ENCODE results near the gene KCNJ6. TPM values are rescaled to one million over a fixed set of nuclear protein-coding genes. Genes with fewer than 3 reads are reported as not detected.

Gene KCNJ6
- total and polyA plus RNA-seq, 4 donors, result 0.16 TPM; not detected in 3

GRCh38 chr21:37561941-37562919, 354.0 kb downstream of the KCNJ6 start:
- H3K4me1 ChIP-seq (ENCODE audit: control insufficient read depth in 1 of 2, insufficient read depth in 2 of 2, low read length in 2 of 2), result no peaks in the 10 kb centered on the region
- no peak overlapping the region for H3K4me3 ChIP-seq (ENCODE audit: low read length in 2 of 2)
- H3K27ac ChIP-seq (ENCODE audit: low read depth in 1 of 2, low read length in 2 of 2), result no peak overlapping the region
- 94 to 97% methylated on average over 11 of the region's 11 CpGs for WGBS, 2 donors
- H3K9me3 ChIP-seq (ENCODE audit: control insufficient read depth, low read length), result no peaks in the 10 kb centered on the region
- no peak for ATAC-seq (ENCODE audit: low FRiP score)
- DNase-seq, result no peak
- intact Hi-C loops (cut with DNase I), result loop anchor here (5.0 to 10.0 kb wide), 3 partner anchors 187 to 297 kb away; partner anchors contain the start of genes VPS26C (in 2 of the 2) and DYRK1A (in 1 of the 2)
- H3K27me3 ChIP-seq (ENCODE audit: control insufficient read depth in 1 of 2, insufficient read depth in 2 of 2, low read length in 1 of 2), result no peaks in the 10 kb centered on the region
- no peaks in the 10 kb centered on the region for H3K36me3 ChIP-seq (ENCODE audit: control insufficient read depth in 1 of 2, insufficient read depth in 2 of 2, low read length in 1 of 2)

GRCh38 chr21:37561506-37561905, 354.8 kb downstream of the KCNJ6 start:
- WGBS, 2 donors, result 90 to 99% methylated on average over 7 of the region's 7 CpGs
- ATAC-seq (ENCODE audit: low FRiP score) (no peak), DNase-seq (no peak)
- intact Hi-C loops (cut with DNase I), result loop anchor here (5.0 to 10.0 kb wide), 3 partner anchors 187 to 297 kb away; partner anchors contain the start of genes VPS26C (in 2 of the 2) and DYRK1A (in 1 of the 2)
- Histone ChIP-seq H3K4me3 (ENCODE audit: low read length in 2 of 2) (no peak overlapping the region), H3K27ac (ENCODE audit: low read depth in 1 of 2, low read length in 2 of 2) (no peak overlapping the region), H3K4me1 (ENCODE audit: control insufficient read depth in 1 of 2, insufficient read depth in 2 of 2, low read length in 2 of 2) (no peaks in the 10 kb centered on the region), H3K9me3 (ENCODE audit: control insufficient read depth, low read length) (no peaks in the 10 kb centered on the region), H3K36me3 (ENCODE audit: control insufficient read depth in 1 of 2, insufficient read depth in 2 of 2, low read length in 1 of 2) (no peaks in the 10 kb centered on the region), H3K27me3 (ENCODE audit: control insufficient read depth in 1 of 2, insufficient read depth in 2 of 2, low read length in 1 of 2) (no peaks in the 10 kb centered on the region)

- Histone ChIP-seq H3K4me3 (ENCODE audit: low read length in 2 of 2) (no peak overlapping the region), H3K27me3 (ENCODE audit: control insufficient read depth in 1 of 2, insufficient read depth in 2 of 2, low read length in 1 of 2) (no peaks in the 10 kb centered on the region), H3K9me3 (ENCODE audit: control insufficient read depth, low read length) (no peaks in the 10 kb centered on the region), H3K36me3 (ENCODE audit: control insufficient read depth in 1 of 2, insufficient read depth in 2 of 2, low read length in 1 of 2) (no peaks in the 10 kb centered on the region), H3K4me1 (ENCODE audit: control insufficient read depth in 1 of 2, insufficient read depth in 2 of 2, low read length in 2 of 2) (no peaks in the 10 kb centered on the region), H3K27ac (ENCODE audit: low read depth in 1 of 2, low read length in 2 of 2) (no peak overlapping the region)
- WGBS, 2 donors, result 91 to 94% methylated on average over 5 of the region's 5 CpGs
- intact Hi-C loops (cut with DNase I), result loop anchor here (5.0 to 10.0 kb wide), 3 partner anchors 186 to 296 kb away; partner anchors contain the start of genes VPS26C (in 2 of the 2) and DYRK1A (in 1 of the 2)
- ATAC-seq (ENCODE audit: low FRiP score) (no peak), DNase-seq (no peak)
These were observed 355.9 kb downstream of the KCNJ6 start for GRCh38 chr21:37560385-37560784.

GRCh38 chr21:37558676-37559211, 357.5 kb downstream of the KCNJ6 start:
- ATAC-seq (ENCODE audit: low FRiP score) (no peak), DNase-seq (no peak)
- H3K9me3 ChIP-seq (ENCODE audit: control insufficient read depth, low read length), result no peaks in the 10 kb centered on the region
- no peak overlapping the region for H3K4me3 ChIP-seq (ENCODE audit: low read length in 2 of 2)
- H3K27ac ChIP-seq (ENCODE audit: low read depth in 1 of 2, low read length in 2 of 2), result no peak overlapping the region
- H3K4me1 ChIP-seq (ENCODE audit: control insufficient read depth in 1 of 2, insufficient read depth in 2 of 2, low read length in 2 of 2), result no peaks in the 10 kb centered on the region
- no peaks in the 10 kb centered on the region for H3K36me3 ChIP-seq (ENCODE audit: control insufficient read depth in 1 of 2, insufficient read depth in 2 of 2, low read length in 1 of 2)
- intact Hi-C loops (cut with DNase I), result no loop called here
- 95% methylated on average over 8 of the region's 8 CpGs for WGBS, 2 donors
- no peaks in the 10 kb centered on the region for H3K27me3 ChIP-seq (ENCODE audit: control insufficient read depth in 1 of 2, insufficient read depth in 2 of 2, low read length in 1 of 2)

Data from aorta (tissue), 5 donors.